H1 (cell line): Measurements from ENCODE around the gene RAPGEF6. TPM values are rescaled to one million over a fixed set of nuclear protein-coding genes. Genes with fewer than 3 reads are reported as not detected.

ENCODE experiments used
- CTCF ChIA-PET: fragments of 300-600 bp; sonication (Branson Sonifier 250); formaldehyde crosslinking; loops from one replicate; lab custom pipeline; 2021; ENCODE audit not compliant: partially characterized antibody; lab: Charles Lee
- POLR2A ChIA-PET: fragments of 300-600 bp; sonication (Branson Sonifier 250); formaldehyde crosslinking; loops from one replicate; lab custom pipeline; 2021; ENCODE audit warnings: inconsistent platforms; ENCODE audit not compliant: partially characterized antibody; lab: Charles Lee
- DNase-seq, 2 experiments: peaks; one replicate each; pipeline versions ENCODE4 v3.0.0 to v3.0.0-alpha.2; 2010 to 2022; ENCODE audit warnings: low spot score in 2 of 2, low read depth in 1 of 2, mixed read lengths in 1 of 2
- FAIRE-seq: peaks from 2 replicates; lab custom pipeline; 2011; peaks lifted over from hg19 to GRCh38; lab: Jason Lieb, UNC
- H2AFZ ChIP-seq: 2 replicates; pipeline ENCODE4 v1.8.1; 2012; ENCODE audit warnings: low read length, inconsistent platforms
- H2AK5ac ChIP-seq: 2 replicates; pipeline ENCODE4 v1.6.1; 2013; ENCODE audit warnings: low read depth, low read length
- H2BK120ac ChIP-seq: replicated peaks from 2 replicates; pipeline ENCODE3; 2013; ENCODE audit warnings: low read depth, low read length, inconsistent platforms
- H2BK12ac ChIP-seq: 2 replicates; pipeline ENCODE4 v1.6.1; 2013; ENCODE audit warnings: low read depth, low read length
- H2BK15ac ChIP-seq: 2 replicates; pipeline ENCODE4 v1.6.1; 2013; ENCODE audit warnings: low read length
- H2BK20ac ChIP-seq: 2 replicates; pipeline ENCODE4 v1.6.1; 2013; ENCODE audit warnings: low read length
- H2BK5ac ChIP-seq: 2 replicates; pipeline ENCODE4 v1.6.1; 2013; ENCODE audit warnings: low read depth, low read length
- H3K14ac ChIP-seq: 2 replicates; pipeline ENCODE4 v1.6.1; 2013; ENCODE audit warnings: inconsistent platforms; ENCODE audit not compliant: insufficient read length
- H3K18ac ChIP-seq: 2 replicates; pipeline ENCODE4 v1.6.1; 2013; ENCODE audit warnings: low read length; ENCODE audit errors: extremely low read depth
- H3K23ac ChIP-seq: 2 replicates; pipeline ENCODE4 v1.6.1; 2013; ENCODE audit warnings: inconsistent platforms; ENCODE audit not compliant: insufficient read length
- H3K23me2 ChIP-seq: 2 replicates; pipeline ENCODE4 v1.6.1; 2013; ENCODE audit warnings: low read depth, low read length
- H3K27ac ChIP-seq: 2 replicates; pipeline ENCODE4 v1.6.1; 2011; ENCODE audit warnings: low read depth, low read length, inconsistent platforms
- H3K27me3 ChIP-seq, 4 experiments: replicated peaks in 1 of 4; 1 replicate in 1 of 4; 2 replicates in 3 of 4; pipeline versions ENCODE4 v1.6.1 to v1.8.1; 2011 to 2013; ENCODE audit warnings: low read length in 3 of 4, mild to moderate bottlenecking in 3 of 4, inconsistent platforms in 2 of 4, mixed read lengths in 2 of 4, moderate library complexity in 1 of 4; ENCODE audit not compliant: control insufficient read depth in 3 of 4, insufficient read depth in 3 of 4; ENCODE audit errors: extremely low read depth in 1 of 4
- H3K36me3 ChIP-seq, 4 experiments: 2 replicates each; pipeline versions ENCODE4 v1.6.1 to v1.8.1; 2011 to 2013; ENCODE audit warnings: mild to moderate bottlenecking in 4 of 4, low read length in 3 of 4, moderate library complexity in 2 of 4, control low read depth in 1 of 4, inconsistent platforms in 1 of 4; ENCODE audit not compliant: insufficient read depth in 4 of 4, control insufficient read depth in 2 of 4
- H3K4ac ChIP-seq: replicated peaks from 2 replicates; pipeline ENCODE3; 2013; ENCODE audit warnings: low read length, low read depth, mixed read lengths, inconsistent platforms; ENCODE audit not compliant: insufficient read length
- H3K4me1 ChIP-seq, 4 experiments: replicated peaks in 1 of 4; 1 replicate in 1 of 4; 2 replicates in 3 of 4; pipeline versions ENCODE4 v1.6.1 to v1.8.1; 2011 to 2013; ENCODE audit warnings: low read length in 3 of 4, inconsistent platforms in 2 of 4, mixed read lengths in 1 of 4; ENCODE audit not compliant: insufficient read depth in 4 of 4, control insufficient read depth in 3 of 4
- H3K4me2 ChIP-seq, 2 experiments: 2 replicates each; pipeline versions ENCODE4 v1.6.1 to v1.8.1; 2011 to 2013; ENCODE audit warnings: low read depth in 2 of 2, low read length in 2 of 2, control low read depth in 1 of 2, inconsistent platforms in 1 of 2, mild to moderate bottlenecking in 1 of 2; ENCODE audit not compliant: insufficient read depth in 1 of 2
- H3K4me3 ChIP-seq, 4 experiments: fragments of 200-600, 300-600 bp in 1 of 4; sonication (generic), shearing (Covaris generic), sonication (Bioruptor Twin) in 1 of 4; 2 replicates each; pipeline versions ENCODE4 v1.5.1 to v1.8.1; 2011 to 2016; ENCODE audit warnings: low read length in 4 of 4, low read depth in 3 of 4, control low read depth in 2 of 4, inconsistent platforms in 2 of 4, mild to moderate bottlenecking in 2 of 4, mixed read lengths in 1 of 4, moderate library complexity in 1 of 4; ENCODE audit not compliant: insufficient read depth in 2 of 4; ENCODE audit errors: extremely low read depth in 1 of 4
- H3K56ac ChIP-seq: replicated peaks from 2 replicates; pipeline ENCODE3; 2013; ENCODE audit warnings: low read depth, mild to moderate bottlenecking, mixed read lengths, low read length, inconsistent platforms; ENCODE audit not compliant: insufficient read length
- H3K79me1 ChIP-seq: 2 replicates; pipeline ENCODE4 v1.6.1; 2013; ENCODE audit warnings: low read depth, low read length, control low read depth
- H3K79me2 ChIP-seq, 2 experiments: 2 replicates each; pipeline versions ENCODE4 v1.6.1 to v1.8.1; 2012 to 2013; ENCODE audit warnings: low read length in 2 of 2, mild to moderate bottlenecking in 2 of 2, inconsistent platforms in 1 of 2; ENCODE audit not compliant: insufficient read depth in 2 of 2, control insufficient read depth in 1 of 2
- H3K9ac ChIP-seq, 4 experiments: replicated peaks in 1 of 4; 1 replicate in 1 of 4; 2 replicates in 3 of 4; pipeline versions ENCODE4 v1.6.1 to v1.8.1; 2011 to 2013; ENCODE audit warnings: low read depth in 3 of 4, low read length in 3 of 4, control low read depth in 2 of 4, mild to moderate bottlenecking in 2 of 4, moderate library complexity in 2 of 4, inconsistent platforms in 1 of 4; ENCODE audit errors: extremely low read depth in 1 of 4
- H3K9me3 ChIP-seq, 2 experiments: 2 replicates each; pipeline versions ENCODE4 v1.6.1 to v1.8.1; 2012 to 2013; ENCODE audit warnings: mild to moderate bottlenecking in 2 of 2, moderate library complexity in 2 of 2, control low read depth in 1 of 2, inconsistent platforms in 1 of 2, low read depth in 1 of 2, low read length in 1 of 2, mixed read lengths in 1 of 2; ENCODE audit not compliant: insufficient read depth in 2 of 2
- H4K20me1 ChIP-seq, 2 experiments: replicated peaks in 1 of 2; 2 replicates each; pipeline versions ENCODE3 to v1.8.1; 2011 to 2013; ENCODE audit warnings: inconsistent platforms in 2 of 2, low read length in 2 of 2, mild to moderate bottlenecking in 1 of 2; ENCODE audit not compliant: insufficient read depth in 2 of 2, control insufficient read depth in 1 of 2
- H4K5ac ChIP-seq: 2 replicates; pipeline ENCODE4 v1.6.1; 2013; ENCODE audit warnings: low read length, low read depth, mixed read lengths, inconsistent platforms; ENCODE audit not compliant: insufficient read length
- H4K8ac ChIP-seq: 2 replicates; pipeline ENCODE4 v1.8.0; 2013; ENCODE audit warnings: mild to moderate bottlenecking, moderate library complexity, low read length, inconsistent platforms; ENCODE audit not compliant: insufficient read depth; ENCODE audit errors: extremely low read depth
- H4K91ac ChIP-seq: replicated peaks from 2 replicates; pipeline ENCODE3; 2013; ENCODE audit warnings: low read length, mixed read lengths, inconsistent platforms; ENCODE audit not compliant: insufficient read length
- ASH2L ChIP-seq: fragments of 200-600, 300-600 bp; sonication (generic); IDR thresholded peaks from one replicate; pipeline ENCODE4 v1.7.1; 2017; ENCODE audit warnings: low read length
- CEBPB ChIP-seq: IDR thresholded peaks from 2 replicates; pipeline ENCODE4 v1.6.1; 2012; ENCODE audit warnings: low read depth, low read length
- CREB1 ChIP-seq: IDR thresholded peaks from 2 replicates; pipeline ENCODE4 v1.6.1; 2012; ENCODE audit warnings: inconsistent platforms
- EZH2 ChIP-seq: fragments of 200-600 bp; sonication (generic); IDR thresholded peaks from 2 replicates; pipeline ENCODE4 v1.7.1; 2012; ENCODE audit warnings: low read depth, mild to moderate bottlenecking, moderate library complexity, low read length, inconsistent platforms; ENCODE audit not compliant: severe bottlenecking
- GABPA ChIP-seq: IDR thresholded peaks from 2 replicates; pipeline ENCODE4 v1.6.1; 2011; ENCODE audit warnings: mild to moderate bottlenecking, low read length, moderate library complexity, borderline replicate concordance; ENCODE audit not compliant: insufficient read depth
- JUN ChIP-seq: IDR thresholded peaks from 2 replicates; pipeline ENCODE4 v1.6.1; 2011; ENCODE audit warnings: low read depth, mild to moderate bottlenecking, improper control_type of control experiment, low read length
- KDM4A ChIP-seq: IDR thresholded peaks from one replicate; pipeline ENCODE4 v1.7.1; 2012; ENCODE audit warnings: low read depth, mild to moderate bottlenecking, moderate library complexity, low read length, inconsistent platforms; ENCODE audit not compliant: severe bottlenecking
- RNF2 ChIP-seq: fragments of 200-900, 300-1000 bp; sonication (generic); IDR thresholded peaks from 2 replicates; pipeline ENCODE4 v1.7.1; 2016; ENCODE audit warnings: borderline replicate concordance, low read depth, mild to moderate bottlenecking, antibody characterized with exemption, low read length; ENCODE audit not compliant: poor library complexity, severe bottlenecking; ENCODE audit errors: missing control alignments
- SIRT6 ChIP-seq: IDR thresholded peaks from one replicate; pipeline ENCODE4 v1.7.1; 2012; ENCODE audit warnings: low read length, inconsistent platforms
- SIX5 ChIP-seq: IDR thresholded peaks from 2 replicates; pipeline ENCODE4 v1.6.1; 2011; ENCODE audit warnings: mild to moderate bottlenecking, low read depth, low read length
- WGBS, 2 experiments: shearing (Covaris generic) in 1 of 2; methylation state at CpG; one replicate each; pipeline versions ENCODE4 v1.1.6 to v1.1.7; 2013 to 2015; ENCODE audit warnings: low lambda C conversion rate in 2 of 2, mixed read lengths in 2 of 2, inconsistent platforms in 1 of 2, low coverage in 1 of 2, missing lambda C conversion rate in 1 of 2; ENCODE audit not compliant: insufficient replicate concordance in 2 of 2, insufficient coverage in 1 of 2, insufficient read length in 1 of 2; ENCODE audit errors: extremely low coverage in 1 of 2, missing lambda C conversion rate in 1 of 2; 5-methylcytosine and 5-hydroxymethylcytosine counted together
- polyA plus RNA-seq, 7 experiments: library from polyadenylated mRNA; depleted of rRNA in 3 of 7; stranded (reverse) in 5 of 7; unstranded in 2 of 7; fragments of >200 nt in 5 of 7; fragments of 200-250 nt in 2 of 7; gene quantifications; 1 replicate in 5 of 7; 2 replicates in 1 of 7; 4 replicates in 1 of 7; pipeline versions ENCODE4 v1.2.1 to v1.2.3, GENCODE V29; 2011 to 2013; ENCODE audit warnings: missing spikeins in 2 of 7, mixed read lengths in 2 of 7
- total RNA-seq: library from RNA; stranded (reverse); fragmentation: NEBNext Ultra II Directional; extraction: Animal tissue kit (Norgen Biotek cat#: 25700); gene quantifications from 2 replicates; pipeline ENCODE4 v1.2.1, GENCODE V29; 2021
- TF ChIP-seq, protein P1 (sequence below), 3 experiments: IDR thresholded peaks; 1 replicate in 2 of 3; 2 replicates in 1 of 3; pipeline versions ENCODE4 v1.5.1 to v1.6.1; 2011; ENCODE audit warnings: low read length in 3 of 3, mild to moderate bottlenecking in 3 of 3, inconsistent platforms in 2 of 3, low read depth in 1 of 3, moderate library complexity in 1 of 3; ENCODE audit not compliant: insufficient read depth in 1 of 3; ENCODE audit errors: control extremely low read depth in 1 of 3
- TF ChIP-seq, protein P2 (sequence below): IDR thresholded peaks from 2 replicates; pipeline ENCODE4 v1.6.1; 2012; ENCODE audit warnings: inconsistent platforms

The RAPGEF6 gene
- total and polyA plus RNA-seq, 2 of the 8 experiments (the other 6 are each of a cell fraction or from before 2014, with no cell fraction given) = 4.8 to 20.0 TPM

DNA sequence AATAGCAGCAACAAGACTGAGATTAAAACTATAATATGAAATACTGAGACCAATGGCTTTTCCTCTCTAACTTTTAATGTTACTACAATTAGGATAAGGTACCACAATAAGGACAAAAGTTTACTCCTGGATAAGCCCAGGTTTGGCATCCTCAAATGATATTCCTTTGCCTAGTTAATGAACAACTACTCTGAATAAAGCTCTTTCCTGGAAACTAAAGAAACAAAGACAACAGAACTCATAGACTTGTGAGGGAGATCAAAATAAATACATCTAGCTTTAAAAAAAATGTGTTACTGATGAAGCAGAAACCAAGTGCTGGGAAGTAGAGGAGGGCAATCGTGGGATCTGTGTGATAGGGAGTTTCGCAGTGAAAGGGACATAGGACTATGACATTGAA, 19.3 kb upstream of the RAPGEF6 start:
- 91% methylated on average over 2 of the region's 2 CpGs; no CpG with 5 or more reads in 1 of the 2 experiments for WGBS, 2 experiments
- no peak overlapping the region for H3K56ac ChIP-seq
- no peak for FAIRE-seq
- no peaks in the 10 kb centered on the region for H3K27me3 ChIP-seq
- no peak overlapping the region for H4K5ac ChIP-seq
- H3K79me1 ChIP-seq = no peaks in the 10 kb centered on the region
- H3K4me2 ChIP-seq = no peak overlapping the region
- H4K91ac ChIP-seq = no peak overlapping the region
- no peak overlapping the region for H2BK20ac ChIP-seq
- ChIA-PET CTCF (no interaction called here), POLR2A (no interaction called here)
- no peak overlapping the region for H2BK12ac ChIP-seq
- no peak overlapping the region for H3K18ac ChIP-seq
- H3K9me3 ChIP-seq = peaks cover 0 to under 1% of the 10 kb centered on the region in 2 experiments; a peak in 1 of 4 replicates
- no peak overlapping the region for H2BK5ac ChIP-seq
- H2AFZ ChIP-seq = no peak overlapping the region
- H4K20me1 ChIP-seq = no peaks in the 10 kb centered on the region
- H2AK5ac ChIP-seq = no peak overlapping the region
- H3K14ac ChIP-seq = no peak overlapping the region
- no peak overlapping the region for H3K4me3 ChIP-seq
- no peak overlapping the region for H3K4ac ChIP-seq
- H2BK15ac ChIP-seq = no peak overlapping the region
- no peak overlapping the region for H4K8ac ChIP-seq
- peaks cover 0 to 6% (median 3%) of the 10 kb centered on the region in 4 experiments; a peak in 5 of 8 replicates for H3K36me3 ChIP-seq
- no peak overlapping the region for H2BK120ac ChIP-seq
- H3K27ac ChIP-seq = no peak overlapping the region
- no peaks in the 10 kb centered on the region for H3K23me2 ChIP-seq
- DNase-seq = no peak
- no peaks in the 10 kb centered on the region for H3K79me2 ChIP-seq
- H3K4me1 ChIP-seq = no peaks in the 10 kb centered on the region
- H3K9ac ChIP-seq = no peak overlapping the region
- H3K23ac ChIP-seq = no peak overlapping the region
- TF ChIP-seq GABPA = no peak
- no peak for TF ChIP-seq SIX5
- TF ChIP-seq, protein P1, sequence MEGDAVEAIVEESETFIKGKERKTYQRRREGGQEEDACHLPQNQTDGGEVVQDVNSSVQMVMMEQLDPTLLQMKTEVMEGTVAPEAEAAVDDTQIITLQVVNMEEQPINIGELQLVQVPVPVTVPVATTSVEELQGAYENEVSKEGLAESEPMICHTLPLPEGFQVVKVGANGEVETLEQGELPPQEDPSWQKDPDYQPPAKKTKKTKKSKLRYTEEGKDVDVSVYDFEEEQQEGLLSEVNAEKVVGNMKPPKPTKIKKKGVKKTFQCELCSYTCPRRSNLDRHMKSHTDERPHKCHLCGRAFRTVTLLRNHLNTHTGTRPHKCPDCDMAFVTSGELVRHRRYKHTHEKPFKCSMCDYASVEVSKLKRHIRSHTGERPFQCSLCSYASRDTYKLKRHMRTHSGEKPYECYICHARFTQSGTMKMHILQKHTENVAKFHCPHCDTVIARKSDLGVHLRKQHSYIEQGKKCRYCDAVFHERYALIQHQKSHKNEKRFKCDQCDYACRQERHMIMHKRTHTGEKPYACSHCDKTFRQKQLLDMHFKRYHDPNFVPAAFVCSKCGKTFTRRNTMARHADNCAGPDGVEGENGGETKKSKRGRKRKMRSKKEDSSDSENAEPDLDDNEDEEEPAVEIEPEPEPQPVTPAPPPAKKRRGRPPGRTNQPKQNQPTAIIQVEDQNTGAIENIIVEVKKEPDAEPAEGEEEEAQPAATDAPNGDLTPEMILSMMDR (IDR thresholded peaks at IDR 0.05; ENCODE audit: control extremely low read depth in 1 of 3, insufficient read depth in 1 of 3, low read depth in 1 of 3, low read length in 3 of 3) = no peak
- TF ChIP-seq EZH2 = no peak
- no peak for TF ChIP-seq SIRT6
- no peak for TF ChIP-seq ASH2L
- TF ChIP-seq CREB1 = no peak
- no peak for TF ChIP-seq CEBPB
- TF ChIP-seq RNF2 = no peak
- no peak for TF ChIP-seq KDM4A
- no peak for TF ChIP-seq JUN
- TF ChIP-seq, protein P2, sequence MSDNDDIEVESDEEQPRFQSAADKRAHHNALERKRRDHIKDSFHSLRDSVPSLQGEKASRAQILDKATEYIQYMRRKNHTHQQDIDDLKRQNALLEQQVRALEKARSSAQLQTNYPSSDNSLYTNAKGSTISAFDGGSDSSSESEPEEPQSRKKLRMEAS = no peak
